ENCODE measurements around the gene EPN2.
"Not testable (repeated sequence)": the region's sequence is repeated elsewhere in the genome, so short reads cannot be mapped to it uniquely, and the experiment has no call there.

EPN2 gene

GRCh38 chr17:19237139-19237388, at the start of gene EPN2:
TSS of gene EPN2 (plus strand) at chr17:19237366. CDS start at chr17:19283120, 45,754 bp downstream.
- DNase-seq (ENCODE audit: low spot score) = peak; percentile 69

GRCh38 chr17:19187883-19188869, 49.0 kb upstream of the EPN2 start:
- not testable (repeated sequence) for DNase-seq (ENCODE audit: low spot score)

GRCh38 chr17:19188870-19189708, 48.1 kb upstream of the EPN2 start:
- not testable (repeated sequence) for DNase-seq (ENCODE audit: low spot score)

- not testable (repeated sequence) for DNase-seq (ENCODE audit: low spot score)
These were observed 47.3 kb upstream of the EPN2 start for GRCh38 chr17:19189781-19190405.

GRCh38 chr17:19196382-19197204, 40.6 kb upstream of the EPN2 start:
- DNase-seq (ENCODE audit: low spot score) = not testable (repeated sequence)

GRCh38 chr17:19202448-19202847, 34.7 kb upstream of the EPN2 start:
- not testable (repeated sequence) for DNase-seq (ENCODE audit: low spot score)

GRCh38 chr17:19203429-19203828, 33.7 kb upstream of the EPN2 start:
- DNase-seq (ENCODE audit: low spot score) = not testable (repeated sequence)

GRCh38 chr17:19215074-19215860, 21.9 kb upstream of the EPN2 start:
- not testable (repeated sequence) for DNase-seq (ENCODE audit: low spot score)

GRCh38 chr17:19216148-19216926, 20.8 kb upstream of the EPN2 start:
- not testable (repeated sequence) for DNase-seq (ENCODE audit: low spot score)

- not testable (repeated sequence) for DNase-seq (ENCODE audit: low spot score)
These were observed 18.3 kb upstream of the EPN2 start for GRCh38 chr17:19218914-19219313.

- DNase-seq (ENCODE audit: low spot score) = not testable (repeated sequence)
These were observed 17.8 kb upstream of the EPN2 start for GRCh38 chr17:19219384-19219783.

GRCh38 chr17:19220195-19220594, 17.0 kb upstream of the EPN2 start:
- DNase-seq (ENCODE audit: low spot score) = not testable (repeated sequence)

- not testable (repeated sequence) for DNase-seq (ENCODE audit: low spot score)
These were observed 10.3 kb upstream of the EPN2 start for GRCh38 chr17:19226610-19227588.

- DNase-seq (ENCODE audit: low spot score) = not testable (repeated sequence)
These were observed 2.5 kb upstream of the EPN2 start for GRCh38 chr17:19234676-19235075.

- DNase-seq (ENCODE audit: low spot score) = not testable (repeated sequence)
These were observed 621 bp upstream of the EPN2 start for GRCh38 chr17:19236351-19237138.

GRCh38 chr17:19237389-19238166, 412 bp downstream of the EPN2 start:
- peak; percentile 51 for DNase-seq (ENCODE audit: low spot score)

GRCh38 chr17:19238167-19238505, 970 bp downstream of the EPN2 start:
- DNase-seq (ENCODE audit: low spot score) = peak; percentile 39
